Measurements from ENCODE around the gene NELL2.

DNA sequence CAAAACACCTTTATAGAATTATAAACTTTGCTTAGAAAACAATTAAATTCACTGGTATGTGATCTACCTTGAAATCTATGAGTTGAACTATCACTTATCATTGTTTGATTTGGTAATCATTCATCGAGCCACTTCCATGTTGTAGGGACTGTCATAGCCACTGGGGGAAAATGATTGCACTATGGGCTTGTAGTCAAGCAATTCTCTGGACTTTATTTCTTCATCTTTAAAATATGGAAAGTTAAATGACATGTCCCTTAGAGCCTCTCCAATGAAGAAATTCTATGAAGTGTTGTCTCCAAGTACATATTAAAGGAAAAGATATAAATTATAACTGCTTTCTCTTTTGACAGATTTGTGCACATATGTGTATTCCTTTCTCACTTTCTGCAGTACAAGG lies 97.3 kb downstream of the NELL2 start:
- TF ChIP-seq, protein P1, sequence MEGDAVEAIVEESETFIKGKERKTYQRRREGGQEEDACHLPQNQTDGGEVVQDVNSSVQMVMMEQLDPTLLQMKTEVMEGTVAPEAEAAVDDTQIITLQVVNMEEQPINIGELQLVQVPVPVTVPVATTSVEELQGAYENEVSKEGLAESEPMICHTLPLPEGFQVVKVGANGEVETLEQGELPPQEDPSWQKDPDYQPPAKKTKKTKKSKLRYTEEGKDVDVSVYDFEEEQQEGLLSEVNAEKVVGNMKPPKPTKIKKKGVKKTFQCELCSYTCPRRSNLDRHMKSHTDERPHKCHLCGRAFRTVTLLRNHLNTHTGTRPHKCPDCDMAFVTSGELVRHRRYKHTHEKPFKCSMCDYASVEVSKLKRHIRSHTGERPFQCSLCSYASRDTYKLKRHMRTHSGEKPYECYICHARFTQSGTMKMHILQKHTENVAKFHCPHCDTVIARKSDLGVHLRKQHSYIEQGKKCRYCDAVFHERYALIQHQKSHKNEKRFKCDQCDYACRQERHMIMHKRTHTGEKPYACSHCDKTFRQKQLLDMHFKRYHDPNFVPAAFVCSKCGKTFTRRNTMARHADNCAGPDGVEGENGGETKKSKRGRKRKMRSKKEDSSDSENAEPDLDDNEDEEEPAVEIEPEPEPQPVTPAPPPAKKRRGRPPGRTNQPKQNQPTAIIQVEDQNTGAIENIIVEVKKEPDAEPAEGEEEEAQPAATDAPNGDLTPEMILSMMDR (conservative IDR thresholded peaks at IDR 0.05) = 0 out of 2 replicates have a peak, but pooled peaks have one; percentile 4
- no peak for TF ChIP-seq ZFX (IDR thresholded peaks at IDR 0.05)
